ENCODE results near the gene WNK3.
"Not testable (repeated sequence)": the region's sequence is repeated elsewhere in the genome, so short reads cannot be mapped to it uniquely, and the experiment has no call there.

The WNK3 gene

GRCh38 chrX:54357414-54358377, at the start of gene WNK3:
WNK3 (minus strand) TSS chrX:54358046.
- ATAC-seq = peak; percentile 65 to 76

- ATAC-seq = no peak
Measured at GRCh38 chrX:54407266-54407665, 49.4 kb upstream of the WNK3 start.

- no peak for ATAC-seq
Measured at GRCh38 chrX:54397113-54397512, 39.3 kb upstream of the WNK3 start.

- ATAC-seq = no peak
Measured at GRCh38 chrX:54386314-54386713, 28.5 kb upstream of the WNK3 start.

GRCh38 chrX:54384661-54385060, 26.8 kb upstream of the WNK3 start:
- ATAC-seq = not testable (repeated sequence)

- ATAC-seq = no peak
Measured at GRCh38 chrX:54359408-54359807, 1.6 kb upstream of the WNK3 start.

GRCh38 chrX:54358424-54359211, 772 bp upstream of the WNK3 start:
- ATAC-seq = no peak

GRCh38 chrX:54352677-54353076, 5.2 kb downstream of the WNK3 start:
- ATAC-seq = no peak

- not testable (repeated sequence) for ATAC-seq
Measured at GRCh38 chrX:54337383-54337782, 20.5 kb downstream of the WNK3 start.

GRCh38 chrX:54325077-54325476, 32.8 kb downstream of the WNK3 start:
- no peak for ATAC-seq

- ATAC-seq = no peak
Measured at GRCh38 chrX:54320067-54320466, 37.8 kb downstream of the WNK3 start.

- ATAC-seq = no peak
Measured at GRCh38 chrX:54306379-54306778, 51.5 kb downstream of the WNK3 start.

- ATAC-seq = no peak
Measured at GRCh38 chrX:54301516-54301915, 56.3 kb downstream of the WNK3 start.

- ATAC-seq = no peak
Measured at GRCh38 chrX:54294306-54294705, 63.5 kb downstream of the WNK3 start.

GRCh38 chrX:54292755-54293154, 65.1 kb downstream of the WNK3 start:
- no peak for ATAC-seq

- no peak for ATAC-seq
Measured at GRCh38 chrX:54291758-54292157, 66.1 kb downstream of the WNK3 start.

GRCh38 chrX:54288968-54289367, 68.9 kb downstream of the WNK3 start:
- no peak for ATAC-seq

- ATAC-seq = no peak
Measured at GRCh38 chrX:54288277-54288676, 69.6 kb downstream of the WNK3 start.

GRCh38 chrX:54281676-54282075, 76.2 kb downstream of the WNK3 start:
- ATAC-seq = no peak

GRCh38 chrX:54280466-54280865, 77.4 kb downstream of the WNK3 start:
- ATAC-seq = no peak

GRCh38 chrX:54271664-54272063, 86.2 kb downstream of the WNK3 start:
- ATAC-seq = no peak

- no peak for ATAC-seq
Measured at GRCh38 chrX:54248309-54248708, 109.5 kb downstream of the WNK3 start.

- ATAC-seq = no peak
Measured at GRCh38 chrX:54246866-54247265, 111.0 kb downstream of the WNK3 start.

GRCh38 chrX:54238588-54238987, 119.3 kb downstream of the WNK3 start:
- ATAC-seq = no peak

Measured in activated CD4-positive, CD25-positive, alpha-beta regulatory T cell treated with anti-CD3 and anti-CD28 coated beads, Interleukin-2, amount 50 U/mL, for 24 hours (primary cell).